WI38 (cell line): ENCODE data around the gene CDYL.

ENCODE experiments used
- H3K4me3 ChIP-seq: 2 replicates; pipeline ENCODE4 v1.5.1; 2011; ENCODE audit warnings: low read depth, mild to moderate bottlenecking, control low read depth, low read length
- CTCF ChIP-seq: IDR thresholded peaks from 2 replicates; pipeline ENCODE4 v1.5.1; 2012; ENCODE audit warnings: low read depth, mild to moderate bottlenecking, control low read depth, low read length

Gene CDYL

GRCh38 chr6:4892785-4893485 lies 116.7 kb downstream of the CDYL start:
- no peak for TF ChIP-seq CTCF
- no peak overlapping the region for H3K4me3 ChIP-seq

GRCh38 chr6:4894049-4894448 lies 117.8 kb downstream of the CDYL start:
- H3K4me3 ChIP-seq: no peak overlapping the region
- no peak for TF ChIP-seq CTCF

GRCh38 chr6:4895971-4896370 lies 119.8 kb downstream of the CDYL start:
- no peak overlapping the region for H3K4me3 ChIP-seq
- no peak for TF ChIP-seq CTCF

GRCh38 chr6:4896401-4896800 lies 120.2 kb downstream of the CDYL start:
- no peak for TF ChIP-seq CTCF
- no peak overlapping the region for H3K4me3 ChIP-seq

- H3K4me3 ChIP-seq: no peak overlapping the region
These were observed 123.2 kb downstream of the CDYL start for GRCh38 chr6:4899249-4900034.

GRCh38 chr6:4901386-4902061 lies 125.3 kb downstream of the CDYL start:
- no peak overlapping the region for H3K4me3 ChIP-seq
- TF ChIP-seq CTCF: no peak

More at GRCh38 chr6:4899249-4900034, 123.2 kb downstream of the CDYL start:
- no peak for TF ChIP-seq CTCF

GRCh38 chr6:4902363-4902762 lies 126.2 kb downstream of the CDYL start:
- no peak overlapping the region for H3K4me3 ChIP-seq
- no peak for TF ChIP-seq CTCF
